Measurements from ENCODE around the gene PTAFR.
"Not testable (repeated sequence)": the region's sequence is repeated elsewhere in the genome, so short reads cannot be mapped to it uniquely, and the experiment has no call there.

Gene PTAFR

DNA sequence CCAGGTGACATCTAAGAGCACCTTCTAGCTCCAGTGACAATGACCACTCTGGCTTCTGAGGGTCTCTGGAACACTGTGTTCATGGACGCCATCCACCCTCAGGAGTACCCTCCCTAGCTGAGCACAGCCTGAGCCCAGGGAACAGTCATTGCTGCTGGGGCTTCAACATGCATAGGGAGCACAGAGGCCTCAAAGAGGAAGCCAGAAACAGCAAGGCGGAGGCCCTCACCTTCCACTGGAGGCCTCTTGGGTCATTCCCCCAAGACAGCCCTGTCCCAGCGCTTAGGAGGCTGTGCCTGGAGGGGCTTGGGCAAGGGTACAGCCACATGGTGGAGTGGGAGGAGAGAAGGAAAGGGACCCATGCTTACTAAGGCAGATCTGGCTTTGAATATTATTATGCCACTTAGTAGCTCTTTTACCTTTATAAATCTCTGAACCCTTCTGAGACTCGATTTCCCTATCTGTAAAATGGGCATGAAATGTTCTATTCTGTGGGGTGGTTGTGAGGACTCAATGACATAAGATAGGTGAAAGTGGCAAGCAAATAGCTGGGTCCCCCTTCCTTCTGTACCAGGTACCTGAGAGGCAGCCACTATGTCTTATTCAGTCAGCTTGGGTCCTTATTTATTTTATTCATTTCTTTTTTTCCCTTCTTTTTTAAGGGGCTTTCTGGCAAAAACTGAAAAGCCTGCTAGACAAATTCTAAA is 32.8 kb downstream of the PTAFR start:
- DNase-seq, result no peak

DNA sequence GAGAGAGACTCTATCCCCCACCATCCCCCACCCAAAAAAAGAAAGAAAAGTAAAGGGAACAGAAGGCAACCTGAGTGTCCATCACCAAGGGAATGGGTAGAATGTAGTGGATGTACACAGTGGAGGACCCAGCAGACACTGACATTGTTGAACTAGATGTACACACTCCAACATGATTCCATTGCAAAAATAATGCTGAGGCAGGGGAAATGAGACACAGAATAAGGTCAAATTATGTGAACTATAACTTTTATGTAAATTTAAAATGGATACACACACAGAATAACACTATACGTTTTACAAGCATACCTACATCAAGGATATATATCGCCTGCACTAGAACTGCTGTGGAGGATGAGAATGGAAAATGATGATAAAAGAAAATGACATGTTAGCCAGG is 34.8 kb downstream of the PTAFR start:
- DNase-seq, result no peak

GRCh38 chr1:28139866-28140265 is 36.6 kb downstream of the PTAFR start:
- not testable (repeated sequence) for DNase-seq

DNA sequence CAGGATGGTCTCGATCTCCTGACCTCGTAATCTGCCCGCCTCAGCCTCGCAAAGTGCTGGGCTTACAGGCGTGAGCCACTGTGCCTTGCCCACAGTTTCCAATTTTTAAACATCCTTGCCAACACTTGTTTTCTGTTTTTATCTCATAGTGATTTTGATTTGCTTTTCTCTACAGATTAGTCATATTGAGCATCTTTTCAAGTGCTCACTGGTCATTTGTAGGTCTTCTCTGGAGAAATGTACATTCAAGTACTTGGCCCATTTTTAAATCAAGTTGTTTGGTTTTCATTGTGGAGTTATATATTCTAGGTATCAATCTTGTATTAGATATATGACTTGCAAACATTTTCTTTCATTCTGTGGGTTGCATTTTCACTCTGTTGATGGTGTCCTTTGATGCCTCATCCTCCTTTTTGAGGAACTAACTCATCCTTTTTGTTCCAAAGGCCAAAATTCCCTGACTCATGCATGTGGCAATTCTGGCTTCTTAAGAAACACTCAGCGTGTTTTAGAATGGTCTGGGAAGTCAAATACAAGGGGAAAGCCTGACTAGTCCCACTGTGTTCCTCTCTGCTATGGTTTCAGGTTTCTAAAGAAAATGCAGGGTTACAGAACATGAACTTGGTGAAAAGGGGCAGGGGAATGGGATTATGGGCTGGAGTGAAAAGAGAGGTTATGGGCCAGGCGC is 37.3 kb downstream of the PTAFR start:
- DNase-seq, result no peak

- DNase-seq, result no peak
Observed at GRCh38 chr1:28136922-28137613, 39.4 kb downstream of the PTAFR start.

DNA sequence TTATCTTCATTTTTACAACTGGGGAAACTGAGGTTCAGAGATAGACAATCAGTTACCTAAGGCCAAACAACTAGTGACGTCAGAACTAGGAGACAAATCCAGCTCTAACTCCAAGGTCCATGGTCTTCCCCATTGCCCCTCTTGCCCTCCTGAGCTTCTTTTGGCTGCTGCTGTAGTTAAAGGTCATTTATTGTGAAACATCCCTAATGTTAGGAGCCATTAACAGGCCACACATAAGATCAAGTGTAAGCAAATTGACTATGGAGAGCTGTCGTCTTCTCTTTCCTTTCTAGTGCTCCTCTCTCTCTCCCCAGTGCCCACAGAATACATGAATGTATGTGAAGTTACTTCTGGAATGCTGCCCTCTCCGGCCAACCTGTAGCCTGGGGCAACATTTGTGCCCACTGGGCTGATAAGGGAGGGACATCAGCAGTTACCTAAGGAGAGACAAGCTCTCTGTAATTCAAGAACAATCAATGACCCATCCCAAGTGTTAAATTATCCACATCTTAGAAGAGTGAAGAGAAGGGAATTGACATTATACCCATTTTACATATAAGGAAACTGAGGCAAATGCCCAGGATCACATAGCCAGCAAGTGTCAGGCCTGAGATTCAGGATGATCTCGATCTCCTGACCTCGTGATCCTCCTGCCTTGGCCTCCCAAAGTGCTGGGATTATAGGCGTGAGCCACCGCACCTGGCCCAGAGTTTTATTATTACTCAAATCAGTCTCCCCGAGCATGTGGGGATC is 40.1 kb downstream of the PTAFR start:
- DNase-seq, result no peak

GRCh38 chr1:28135371-28136168 is 40.9 kb downstream of the PTAFR start:
- no peak for DNase-seq

DNA sequence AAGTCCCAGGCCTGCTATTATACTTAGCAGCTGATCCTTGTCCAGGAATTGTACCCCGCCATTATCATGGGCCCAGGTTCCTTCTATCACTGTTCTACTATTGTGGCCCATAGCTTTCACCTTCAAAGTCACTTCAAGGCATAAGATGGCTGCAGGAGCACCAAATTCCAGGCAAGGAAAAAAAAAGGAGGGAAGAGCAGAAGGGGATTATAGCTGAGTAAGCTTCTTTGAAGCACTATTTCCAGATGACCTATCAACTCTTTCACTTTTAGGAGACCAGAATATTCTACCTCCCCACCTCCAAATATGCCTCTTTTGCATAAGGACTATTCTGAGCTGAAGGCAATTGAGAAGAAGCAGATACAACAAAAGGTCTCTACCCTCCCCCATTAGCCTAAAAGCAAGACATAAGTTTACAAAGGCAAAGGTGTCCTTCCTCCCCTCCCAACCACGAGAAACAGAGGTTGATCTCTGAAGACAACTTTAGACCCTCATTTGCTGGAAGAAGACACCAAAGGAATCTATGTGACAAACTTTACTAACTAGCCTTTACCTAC is 41.8 kb downstream of the PTAFR start:
- no peak for DNase-seq

GRCh38 chr1:28132171-28133167 is 44.0 kb downstream of the PTAFR start:
- DNase-seq, result no peak

GRCh38 chr1:28130901-28131300 is 45.6 kb downstream of the PTAFR start:
- DNase-seq, result no peak

DNA sequence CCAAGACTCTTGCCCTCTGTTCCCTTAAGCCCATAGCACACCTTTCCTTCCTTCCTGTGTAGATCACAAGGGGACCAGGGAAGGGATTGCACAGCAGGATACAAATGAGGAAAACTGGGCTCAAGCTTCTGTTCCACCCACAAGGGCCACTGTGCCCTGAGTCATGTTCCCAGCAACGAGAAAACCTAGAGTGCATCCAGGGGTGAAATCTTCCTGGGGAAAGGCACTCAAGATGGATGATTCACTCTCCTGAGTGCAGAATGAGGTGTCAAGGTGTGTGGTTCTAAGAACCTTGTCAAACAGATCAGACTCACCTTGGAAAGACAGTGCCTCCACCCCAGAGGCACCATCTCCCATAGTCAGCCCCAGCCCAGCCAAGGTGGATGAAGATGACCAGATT is 47.3 kb downstream of the PTAFR start:
- no peak for DNase-seq

DNA sequence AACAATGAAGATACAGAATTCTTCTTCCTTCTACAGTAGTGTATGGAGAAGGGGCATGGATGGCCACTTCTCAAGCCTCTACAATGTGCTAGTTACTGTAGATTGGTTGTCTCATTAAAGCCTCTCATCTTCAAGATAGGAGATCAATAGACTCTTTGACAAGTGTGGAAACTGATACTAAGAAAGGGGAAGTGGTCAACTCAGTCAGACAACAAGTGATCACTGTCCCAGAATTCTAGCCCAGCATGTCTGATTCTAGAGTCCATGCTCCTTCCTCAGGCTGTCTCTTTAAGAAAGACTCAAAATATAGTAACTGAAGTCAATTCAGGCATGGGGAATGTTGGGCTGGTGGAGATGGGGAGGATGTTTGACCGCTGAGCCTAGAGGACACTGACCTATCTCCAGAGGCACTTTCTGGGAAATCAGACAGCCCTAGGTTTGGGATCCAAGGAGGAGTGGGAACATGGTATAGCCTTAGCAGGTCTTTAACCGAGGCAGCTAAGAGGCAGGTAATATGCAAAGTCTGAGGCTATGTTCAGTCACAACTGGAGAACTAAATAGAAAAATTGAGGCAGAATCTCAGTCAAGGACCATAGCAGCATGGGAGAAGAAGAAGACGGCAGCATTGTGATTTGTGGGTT is 48.8 kb downstream of the PTAFR start:
- DNase-seq, result no peak

DNA sequence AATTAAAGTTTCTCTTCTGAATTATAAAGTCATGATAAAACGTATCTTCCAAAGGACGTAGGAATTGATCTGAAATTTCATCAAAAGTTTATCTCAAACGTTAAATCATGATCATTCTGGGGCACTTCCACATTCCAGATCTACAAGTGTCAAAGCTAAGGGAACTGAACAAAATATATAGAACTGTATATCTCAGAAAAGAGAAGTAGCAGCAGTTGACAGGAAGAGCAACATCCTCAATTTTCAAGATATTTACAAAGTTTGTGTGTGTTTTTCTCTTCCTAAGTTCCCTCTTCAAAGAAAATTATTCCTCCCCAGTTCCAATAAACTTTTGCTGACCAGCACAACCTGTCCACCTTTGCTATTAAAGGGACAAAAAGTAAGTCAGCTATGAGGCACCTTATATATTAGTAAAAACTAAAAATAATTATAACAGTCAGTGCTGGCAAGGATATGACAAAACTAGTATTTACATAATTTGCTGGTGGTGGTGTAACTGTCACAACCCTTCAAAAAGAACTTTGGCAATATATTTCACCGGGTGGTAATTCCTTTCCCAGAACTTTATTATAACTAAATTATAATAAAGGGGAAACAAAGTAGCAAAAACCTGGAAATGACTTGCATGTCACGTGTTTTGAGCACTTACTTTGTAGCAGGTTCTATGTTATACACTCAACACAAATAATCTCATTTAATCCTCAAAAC is 49.6 kb downstream of the PTAFR start:
- no peak for DNase-seq

DNA sequence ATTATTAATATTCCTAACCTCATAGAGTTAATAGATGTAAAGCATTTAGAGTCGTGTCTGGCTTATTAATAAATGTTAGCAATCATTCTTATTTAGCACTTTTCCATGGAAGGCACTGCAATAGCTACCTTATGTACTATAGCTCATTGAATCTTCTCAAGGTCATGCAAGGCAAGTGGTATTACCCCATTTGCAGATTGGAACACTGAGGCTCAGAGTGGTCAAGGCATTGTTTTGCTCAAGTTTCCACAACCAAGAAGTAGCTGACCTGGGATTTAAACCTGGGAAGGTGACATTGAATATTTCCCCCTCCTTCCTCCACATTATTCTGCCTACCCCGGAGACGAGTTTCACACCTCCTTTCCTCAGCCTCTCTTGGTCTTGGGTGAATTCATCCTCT is 50.3 kb downstream of the PTAFR start:
- DNase-seq, result no peak

DNA sequence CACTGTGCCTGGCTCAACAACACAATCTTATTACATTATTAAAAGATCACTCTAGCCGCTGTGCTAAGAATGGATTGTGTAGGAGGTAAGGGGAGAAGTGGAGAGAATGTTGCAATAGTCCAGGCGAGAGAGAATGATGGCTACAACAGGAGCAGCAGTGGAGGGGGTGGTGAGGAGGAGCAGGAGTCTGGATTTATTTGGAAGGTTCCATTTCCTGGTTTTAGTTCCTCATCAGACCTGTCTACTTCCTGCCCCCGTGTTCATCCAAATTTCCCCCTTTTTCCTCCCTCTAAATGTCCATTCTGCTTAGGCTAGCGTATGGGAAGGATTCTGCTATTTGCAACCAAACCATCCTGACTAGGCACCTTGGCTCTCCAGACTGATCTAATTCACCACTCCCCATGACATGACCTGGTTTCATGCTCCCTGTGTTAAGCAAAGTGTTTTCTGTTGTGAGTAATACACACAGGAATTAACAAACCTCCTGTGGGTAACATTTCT is 53.0 kb downstream of the PTAFR start:
- DNase-seq, result no peak

GRCh38 chr1:28122183-28122582 is 54.3 kb downstream of the PTAFR start:
- no peak for DNase-seq

- no peak for DNase-seq
Observed at GRCh38 chr1:28119556-28119955, 56.9 kb downstream of the PTAFR start.

DNA sequence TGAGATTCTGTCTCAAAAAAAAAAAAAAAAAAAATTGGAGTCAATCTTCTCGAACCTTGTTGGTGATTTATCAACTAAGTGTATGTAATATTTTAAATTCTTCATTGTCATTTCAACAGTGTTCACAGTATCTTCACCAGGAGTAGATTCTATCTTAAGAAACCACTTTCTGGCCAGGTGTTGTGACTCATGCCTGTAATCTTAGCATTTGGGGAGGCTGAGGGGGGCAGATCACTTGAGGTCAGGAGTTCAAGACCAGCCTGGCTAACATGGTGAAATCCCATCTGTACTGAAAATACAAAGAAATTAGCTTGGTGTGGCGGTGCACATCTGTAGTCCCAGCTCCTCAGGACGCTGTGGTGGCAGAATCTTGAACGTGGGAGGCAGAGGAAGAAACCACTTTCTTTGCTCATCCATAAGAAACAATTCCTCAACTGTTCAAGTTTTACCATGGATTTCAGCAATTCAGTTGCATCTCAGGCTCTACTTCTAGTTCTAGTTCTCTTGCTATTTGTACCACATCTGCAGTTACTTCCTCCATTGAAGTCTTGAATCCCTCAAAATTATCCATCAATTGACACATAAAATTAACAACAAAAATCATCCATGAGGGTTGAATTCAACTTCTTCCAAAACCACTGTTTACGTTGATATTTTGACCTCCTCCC is 57.7 kb downstream of the PTAFR start:
- DNase-seq, result no peak

DNA sequence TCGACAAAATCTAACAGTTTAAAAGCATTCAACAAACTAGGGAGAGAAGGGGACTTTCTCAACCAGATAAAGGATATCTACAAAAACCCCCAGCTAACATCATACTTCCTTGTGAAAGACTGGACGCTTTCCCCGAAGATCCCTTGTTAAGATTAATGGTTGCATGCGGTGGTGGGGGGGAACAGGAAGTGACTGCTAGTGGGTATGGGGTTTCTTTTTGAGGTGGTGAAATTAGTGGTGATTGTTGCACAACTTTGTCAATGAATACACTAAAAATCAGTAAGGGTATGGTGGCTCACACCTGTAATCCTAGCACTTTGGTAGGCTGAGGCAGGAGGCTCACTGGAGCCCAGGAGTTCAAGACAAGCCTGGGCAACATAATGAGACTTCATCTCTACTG is 61.2 kb downstream of the PTAFR start:
- DNase-seq, result peak; percentile 5

Measured in T-helper 9 cell (primary cell).